Hematopoietic multipotent progenitor cell treated with erythropoietin and hydrocortisone succinate and interleukin-3 and kit ligand, for 17 days (in vitro differentiated cells): Measurements from ENCODE around the gene TDP1.
"Not testable (repeated sequence)": the region's sequence is repeated elsewhere in the genome, so short reads cannot be mapped to it uniquely, and the experiment has no call there.

Experiments
- DNase-seq: peaks from one replicate; pipeline ENCODE4 v3.0.0-alpha.2; 2015; ENCODE audit warnings: low spot score

TDP1 gene

GRCh38 chr14:90049390-90049789 lies 93.7 kb downstream of the TDP1 start:
- DNase-seq = no peak

GRCh38 chr14:90050271-90050670 lies 94.5 kb downstream of the TDP1 start:
- no peak for DNase-seq

- no peak for DNase-seq
These were observed 97.3 kb downstream of the TDP1 start for GRCh38 chr14:90053044-90053443.

- no peak for DNase-seq
These were observed 99.1 kb downstream of the TDP1 start for GRCh38 chr14:90054803-90055202.

GRCh38 chr14:90056826-90057225 lies 101.1 kb downstream of the TDP1 start:
- DNase-seq = no peak

- DNase-seq = no peak
These were observed 103.2 kb downstream of the TDP1 start for GRCh38 chr14:90058876-90059458.

- DNase-seq = no peak
These were observed 104.7 kb downstream of the TDP1 start for GRCh38 chr14:90060312-90060964.

- no peak for DNase-seq
These were observed 105.4 kb downstream of the TDP1 start for GRCh38 chr14:90060965-90061684.

GRCh38 chr14:90061685-90062126 lies 106.0 kb downstream of the TDP1 start, which contains the start of gene KCNK13:
KCNK13 (plus strand) TSS chr14:90061994; CDS start chr14:90062206, 212 bp downstream.
- DNase-seq = no peak

GRCh38 chr14:90062127-90062794 lies 106.5 kb downstream of the TDP1 start:
- DNase-seq = no peak

- no peak for DNase-seq
These were observed 107.3 kb downstream of the TDP1 start for GRCh38 chr14:90062822-90063539.

GRCh38 chr14:90072350-90072749 lies 116.6 kb downstream of the TDP1 start:
- DNase-seq = no peak

- DNase-seq = no peak
These were observed 123.8 kb downstream of the TDP1 start for GRCh38 chr14:90079576-90079975.

- no peak for DNase-seq
These were observed 131.7 kb downstream of the TDP1 start for GRCh38 chr14:90087433-90087832.

GRCh38 chr14:90088176-90088575 lies 132.4 kb downstream of the TDP1 start:
- no peak for DNase-seq

GRCh38 chr14:90089486-90089885 lies 133.8 kb downstream of the TDP1 start:
- DNase-seq = not testable (repeated sequence)

GRCh38 chr14:90091393-90091792 lies 135.7 kb downstream of the TDP1 start:
- DNase-seq = no peak

GRCh38 chr14:90093942-90094595 lies 138.3 kb downstream of the TDP1 start:
- DNase-seq = no peak
